ENCODE measurements around the gene PKM. TPM values are rescaled to one million over a fixed set of nuclear protein-coding genes. Genes with fewer than 3 reads are reported as not detected.

Gene PKM
- total and polyA plus RNA-seq, 2 donors, result 230 to 524 TPM

DNA sequence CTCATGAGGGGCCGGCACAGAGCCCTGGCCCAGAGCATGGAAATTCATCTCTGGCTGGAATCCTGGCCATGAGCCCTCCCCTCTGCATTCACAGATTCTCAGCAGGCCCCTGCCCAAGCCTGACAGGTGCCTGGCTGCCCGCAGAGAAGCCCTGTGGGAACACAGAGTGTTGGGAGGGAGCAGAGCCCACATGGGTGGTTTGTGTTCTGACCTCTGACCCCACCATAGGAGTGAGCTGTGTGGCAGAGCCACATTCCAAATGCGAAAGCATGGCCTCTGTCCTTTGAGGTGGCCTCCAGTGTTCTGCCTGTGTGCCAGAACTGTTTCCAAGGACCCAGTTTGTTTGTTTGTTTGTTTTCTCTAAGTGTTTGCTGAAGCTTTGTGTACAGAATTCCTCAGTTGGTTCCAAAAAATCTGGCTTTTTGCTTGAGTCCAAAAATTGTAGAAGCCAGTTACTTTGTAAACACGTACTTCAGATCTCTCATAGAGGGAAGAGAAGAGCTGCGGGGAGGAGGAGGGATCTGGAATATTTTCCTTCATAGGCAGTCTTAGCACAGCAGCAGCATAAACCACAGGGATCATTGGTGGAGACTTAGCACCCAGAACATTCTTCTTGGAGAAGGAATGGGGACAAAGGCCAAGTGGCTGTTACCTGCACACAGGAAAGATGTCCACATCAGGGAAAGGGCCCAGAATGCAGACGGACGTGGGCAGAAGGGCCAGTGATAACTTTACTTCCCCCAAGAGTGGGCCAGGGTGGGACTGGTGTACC lies 69.4 kb downstream of the PKM start:
- H3K4me1 ChIP-seq (ENCODE audit: insufficient read depth), result no peaks in the 10 kb centered on the region
- no peak for DNase-seq (ENCODE audit: extremely low spot score)
- no peak overlapping the region for H3K4me3 ChIP-seq (ENCODE audit: low read depth, low read length)
- H3K36me3 ChIP-seq (ENCODE audit: insufficient read depth), result no peaks in the 10 kb centered on the region
- WGBS, result 73% methylated on average over 7 of the region's 7 CpGs
- H3K27ac ChIP-seq (ENCODE audit: low read depth), result no peak overlapping the region

DNA sequence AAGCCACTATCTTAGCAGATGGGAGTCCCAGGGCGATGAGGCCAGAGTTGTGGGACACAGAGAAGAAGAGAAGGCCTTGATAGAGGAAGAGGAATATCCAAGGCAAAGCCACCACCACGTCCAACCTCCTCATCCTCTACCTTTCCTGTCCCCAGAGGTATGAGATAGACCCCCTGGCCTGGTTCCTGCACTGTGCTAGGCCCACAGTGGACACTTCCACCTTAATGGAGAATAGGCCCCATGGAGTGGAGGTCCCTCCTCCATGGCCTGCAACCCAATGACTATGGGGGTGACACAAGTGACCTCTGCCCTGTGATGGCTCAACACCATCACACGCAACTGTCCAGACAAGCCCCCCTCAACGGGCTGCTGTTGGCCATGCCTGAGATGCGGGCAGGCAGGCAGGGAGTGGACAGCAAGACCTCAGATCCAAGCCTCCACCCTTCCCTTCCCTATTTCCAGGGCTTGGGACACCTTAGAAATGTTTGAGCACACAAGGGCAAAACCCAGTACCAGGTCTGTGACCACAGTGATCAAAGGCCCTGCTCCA lies 70.2 kb downstream of the PKM start:
- Histone ChIP-seq H3K4me3 (ENCODE audit: low read depth, low read length) (no peak overlapping the region), H3K4me1 (ENCODE audit: insufficient read depth) (no peaks in the 10 kb centered on the region), H3K27ac (ENCODE audit: low read depth) (no peak overlapping the region), H3K36me3 (ENCODE audit: insufficient read depth) (no peaks in the 10 kb centered on the region)
- no peak for DNase-seq (ENCODE audit: extremely low spot score)
- 93% methylated on average over 5 of the region's 5 CpGs for WGBS

DNA sequence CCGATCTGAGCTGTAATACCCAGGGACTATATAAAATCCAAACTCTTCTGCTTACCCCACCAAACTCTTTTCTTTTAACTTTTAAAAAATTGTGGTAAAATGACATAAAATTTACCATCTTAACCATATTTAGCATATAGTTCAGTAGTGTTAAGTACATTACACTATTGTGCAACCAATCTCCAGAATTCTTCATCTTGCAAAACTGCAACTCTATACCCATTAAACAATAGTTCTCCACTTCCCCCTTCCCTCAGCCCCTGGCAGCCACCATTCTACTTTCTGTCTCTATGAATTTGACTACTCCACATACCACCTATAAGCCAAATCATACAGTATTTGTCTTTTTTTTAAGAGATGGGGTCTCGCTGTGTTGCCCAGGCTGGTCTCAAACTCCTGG lies 74.1 kb downstream of the PKM start:
- 95% methylated on average over 2 of the region's 2 CpGs for whole genome bisulfite sequencing
- no peaks in the 10 kb centered on the region for H3K4me1 ChIP-seq (ENCODE audit: insufficient read depth)
- H3K27ac ChIP-seq (ENCODE audit: low read depth), result no peak overlapping the region

GRCh38 chr15:72155635-72156616 lies 75.1 kb downstream of the PKM start:
- H3K4me1 ChIP-seq (ENCODE audit: insufficient read depth), result no peaks in the 10 kb centered on the region
- H3K4me3 ChIP-seq (ENCODE audit: low read depth, low read length), result peak overlapping the region; percentile 34
- WGBS, result 4% methylated on average over 19 of the region's 19 CpGs
- peak; percentile 88 for DNase-seq (ENCODE audit: extremely low spot score)
- H3K36me3 ChIP-seq (ENCODE audit: insufficient read depth), result no peaks in the 10 kb centered on the region
- no peak overlapping the region for H3K27ac ChIP-seq (ENCODE audit: low read depth)

More for the DNA sequence above, 74.1 kb downstream of the PKM start:
- no peak overlapping the region for H3K4me3 ChIP-seq (ENCODE audit: low read depth, low read length)
- no peak for DNase-seq (ENCODE audit: extremely low spot score)
- no peaks in the 10 kb centered on the region for H3K36me3 ChIP-seq (ENCODE audit: insufficient read depth)

GRCh38 chr15:72155003-72155621 lies 75.9 kb downstream of the PKM start:
- Histone ChIP-seq H3K4me1 (ENCODE audit: insufficient read depth) (no peaks in the 10 kb centered on the region), H3K4me3 (ENCODE audit: low read depth, low read length) (peak overlapping the region; percentile 34), H3K36me3 (ENCODE audit: insufficient read depth) (no peaks in the 10 kb centered on the region), H3K27ac (ENCODE audit: low read depth) (no peak overlapping the region)
- 26% methylated on average over 14 of the region's 14 CpGs for WGBS
- DNase-seq (ENCODE audit: extremely low spot score), result no peak

DNA sequence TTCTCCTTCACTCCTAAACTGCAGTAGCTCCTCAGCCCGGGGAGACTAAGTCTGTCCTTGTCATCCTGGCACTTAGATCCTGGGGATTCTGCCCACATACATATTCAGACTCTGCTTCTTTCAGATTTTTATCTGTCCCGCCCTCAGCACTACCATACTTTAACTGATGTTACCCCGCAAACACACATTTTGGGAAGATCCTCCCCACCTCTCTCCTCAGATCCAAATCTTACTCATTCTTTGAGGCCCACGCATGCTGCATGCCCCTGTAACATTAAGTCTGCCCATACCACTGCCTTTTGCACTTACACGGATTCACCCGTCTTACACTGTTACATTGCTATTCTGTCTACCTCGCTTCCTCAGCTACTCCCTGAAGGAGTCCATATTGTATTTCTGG lies 76.7 kb downstream of the PKM start:
- no peak overlapping the region for H3K4me3 ChIP-seq (ENCODE audit: low read depth, low read length)
- H3K27ac ChIP-seq (ENCODE audit: low read depth), result no peak overlapping the region
- DNase-seq (ENCODE audit: extremely low spot score), result no peak
- no peaks in the 10 kb centered on the region for H3K4me1 ChIP-seq (ENCODE audit: insufficient read depth)
- 96% methylated on average over 7 of the region's 7 CpGs for WGBS
- H3K36me3 ChIP-seq (ENCODE audit: insufficient read depth), result no peaks in the 10 kb centered on the region

- DNase-seq (ENCODE audit: extremely low spot score), result no peak
- 70% methylated on average over 5 of the region's 5 CpGs for WGBS
- H3K27ac ChIP-seq (ENCODE audit: low read depth), result no peak overlapping the region
- no peak overlapping the region for H3K4me3 ChIP-seq (ENCODE audit: low read depth, low read length)
- no peaks in the 10 kb centered on the region for H3K36me3 ChIP-seq (ENCODE audit: insufficient read depth)
- H3K4me1 ChIP-seq (ENCODE audit: insufficient read depth), result no peaks in the 10 kb centered on the region
Measured at GRCh38 chr15:72153269-72154000, 77.6 kb downstream of the PKM start.

Other genes with a start within 250 kb of the PKM start
- 179 TPM for gene MYO9A, start 113.0 kb downstream of the PKM start, total RNA-seq
- 13.8 TPM for gene MYO9A, start 113.0 kb downstream of the PKM start, polyA plus RNA-seq
- 2.6 TPM for gene SENP8, start 112.8 kb downstream of the PKM start, total RNA-seq
- 1.8 TPM for gene SENP8, start 112.8 kb downstream of the PKM start, polyA plus RNA-seq
- 0.74 TPM for gene GRAMD2A, start 33.4 kb downstream of the PKM start, total RNA-seq
- gene GRAMD2A, start 33.4 kb downstream of the PKM start, polyA plus RNA-seq, result 0.19 TPM
- 33.7 TPM for gene PARP6, start 41.4 kb upstream of the PKM start, total RNA-seq
- gene PARP6, start 41.4 kb upstream of the PKM start, polyA plus RNA-seq, result 41.6 TPM
- gene CELF6, start 89.0 kb upstream of the PKM start, total RNA-seq, result 1.5 TPM
- gene CELF6, start 89.0 kb upstream of the PKM start, polyA plus RNA-seq, result 3.0 TPM
- gene HEXA, start 144.8 kb upstream of the PKM start, total RNA-seq, result 64.0 TPM
- 87.1 TPM for gene HEXA, start 144.8 kb upstream of the PKM start, polyA plus RNA-seq
- not detected for gene TMEM202, start 167.1 kb upstream of the PKM start, total RNA-seq
- not detected for gene TMEM202, start 167.1 kb upstream of the PKM start, polyA plus RNA-seq
- gene ARIH1, start 243.1 kb upstream of the PKM start, total RNA-seq, result 79.2 TPM
- 41.1 TPM for gene ARIH1, start 243.1 kb upstream of the PKM start, polyA plus RNA-seq